Parathyroid adenoma (tissue), 2 donors: ENCODE data around the gene ABCC4.

Experiments used
- H2AFZ ChIP-seq: fragments of 300-600 bp; sonication (generic); one replicate; pipeline ENCODE4 v1.7.0; 2017; ENCODE audit warnings: antibody characterized with exemption, mild to moderate bottlenecking
- H3K27ac ChIP-seq: fragments of 300-600 bp; sonication (generic); one replicate; pipeline ENCODE4 v1.7.0; 2017
- H3K27me3 ChIP-seq: fragments of 300-600 bp; sonication (generic); one replicate; pipeline ENCODE4 v1.7.0; 2017; ENCODE audit warnings: low read length; ENCODE audit not compliant: control insufficient read depth, insufficient read depth
- H3K36me3 ChIP-seq: fragments of 300-600 bp; sonication (generic); one replicate; pipeline ENCODE4 v1.7.0; 2017; ENCODE audit warnings: low read length; ENCODE audit not compliant: control insufficient read depth, insufficient read depth
- H3K4me1 ChIP-seq: fragments of 300-600 bp; sonication (generic); one replicate; pipeline ENCODE4 v1.7.0; 2017; ENCODE audit warnings: control low read depth
- H3K4me2 ChIP-seq: fragments of 300-600 bp; sonication (generic); one replicate; pipeline ENCODE4 v1.7.0; 2017; ENCODE audit warnings: low read length
- H3K4me3 ChIP-seq: fragments of 300-600 bp; sonication (generic); one replicate; pipeline ENCODE4 v1.7.0; 2017; ENCODE audit warnings: low read depth, low read length
- H3K79me2 ChIP-seq: fragments of 300-600 bp; sonication (generic); one replicate; pipeline ENCODE4 v1.7.0; 2017; ENCODE audit warnings: control low read depth
- H3K9ac ChIP-seq: fragments of 300-600 bp; sonication (generic); one replicate; pipeline ENCODE4 v1.7.0; 2017; ENCODE audit warnings: mild to moderate bottlenecking
- H3K9me3 ChIP-seq: fragments of 300-600 bp; sonication (generic); one replicate; pipeline ENCODE4 v1.7.0; 2017; ENCODE audit warnings: low read length; ENCODE audit not compliant: control insufficient read depth
- CTCF ChIP-seq: fragments of 300-600 bp; sonication (generic); IDR thresholded peaks from one replicate; pipeline ENCODE4 v1.7.0; 2017; ENCODE audit warnings: antibody characterized with exemption, mild to moderate bottlenecking
- donor health status: primary hyperparathyroidism.

Gene ABCC4

GRCh38 chr13:95058680-95059079 lies 242.6 kb downstream of the ABCC4 start:
- Histone ChIP-seq H3K9me3 (no peaks in the 10 kb centered on the region), H3K4me3 (no peak overlapping the region), H3K4me2 (no peak overlapping the region), H3K4me1 (no peaks in the 10 kb centered on the region), H2AFZ (no peak overlapping the region), H3K27me3 (no peaks in the 10 kb centered on the region), H3K27ac (no peak overlapping the region), H3K9ac (no peak overlapping the region), H3K79me2 (no peaks in the 10 kb centered on the region), H3K36me3 (no peaks in the 10 kb centered on the region)
- no peak for TF ChIP-seq CTCF

GRCh38 chr13:95056266-95056665 lies 245.0 kb downstream of the ABCC4 start:
- no peaks in the 10 kb centered on the region for H3K36me3 ChIP-seq
- H3K4me3 ChIP-seq: no peak overlapping the region
- no peaks in the 10 kb centered on the region for H3K27me3 ChIP-seq
- no peak overlapping the region for H3K27ac ChIP-seq
- no peaks in the 10 kb centered on the region for H3K9me3 ChIP-seq
- H2AFZ ChIP-seq: no peak overlapping the region
- no peaks in the 10 kb centered on the region for H3K79me2 ChIP-seq
- no peak for TF ChIP-seq CTCF
- H3K9ac ChIP-seq: no peak overlapping the region
- H3K4me1 ChIP-seq: no peaks in the 10 kb centered on the region
- H3K4me2 ChIP-seq: no peak overlapping the region

GRCh38 chr13:95050800-95051615 lies 250.2 kb downstream of the ABCC4 start:
- Histone ChIP-seq H3K4me1 (no peaks in the 10 kb centered on the region), H3K9ac (no peak overlapping the region), H3K9me3 (no peaks in the 10 kb centered on the region), H3K27me3 (no peaks in the 10 kb centered on the region), H3K4me3 (no peak overlapping the region), H2AFZ (no peak overlapping the region), H3K79me2 (no peaks in the 10 kb centered on the region), H3K27ac (no peak overlapping the region), H3K36me3 (no peaks in the 10 kb centered on the region), H3K4me2 (no peak overlapping the region)
- TF ChIP-seq CTCF: no peak

GRCh38 chr13:95049772-95050171 lies 251.5 kb downstream of the ABCC4 start:
- H3K9me3 ChIP-seq: no peaks in the 10 kb centered on the region
- no peak overlapping the region for H3K4me2 ChIP-seq
- H3K27me3 ChIP-seq: no peaks in the 10 kb centered on the region
- H3K36me3 ChIP-seq: no peaks in the 10 kb centered on the region
- no peak overlapping the region for H2AFZ ChIP-seq
- H3K79me2 ChIP-seq: no peaks in the 10 kb centered on the region
- no peak overlapping the region for H3K27ac ChIP-seq
- no peak overlapping the region for H3K9ac ChIP-seq
- no peak overlapping the region for H3K4me3 ChIP-seq
- no peak for TF ChIP-seq CTCF
- H3K4me1 ChIP-seq: no peaks in the 10 kb centered on the region
